Small intestine (tissue), 7 donors: Measurements from ENCODE around the gene SERPINA4. TPM values are rescaled to one million over a fixed set of nuclear protein-coding genes. Genes with fewer than 3 reads are reported as not detected.

Experiments used
- DNase-seq, 2 donors: peaks; one replicate each; pipeline versions ENCODE4 v3.0.0 to v3.0.0-alpha.2; 2013
- FAIRE-seq: peaks from 2 replicates; lab custom pipeline; 2012; peaks lifted over from hg19 to GRCh38; lab: Jason Lieb, UNC
- H3K27ac ChIP-seq, 3 donors: one replicate each; pipeline ENCODE4 v1.5.1; 2013; ENCODE audit warnings: low read length in 2 of 3, mild to moderate bottlenecking in 2 of 3, control low read depth in 1 of 3, inconsistent platforms in 1 of 3, low read depth in 1 of 3, moderate library complexity in 1 of 3
- H3K27me3 ChIP-seq, 3 donors: one replicate each; pipeline ENCODE4 v1.6.1; 2013; ENCODE audit warnings: low read length in 3 of 3, inconsistent platforms in 1 of 3; ENCODE audit not compliant: control insufficient read depth in 3 of 3, insufficient read depth in 3 of 3
- H3K36me3 ChIP-seq, 3 donors: one replicate each; pipeline ENCODE4 v1.6.1; 2013; ENCODE audit warnings: low read length in 3 of 3, inconsistent platforms in 1 of 3, low read depth in 1 of 3, mild to moderate bottlenecking in 1 of 3, moderate library complexity in 1 of 3; ENCODE audit not compliant: control insufficient read depth in 3 of 3, insufficient read depth in 2 of 3
- H3K4me1 ChIP-seq, 3 donors: one replicate each; pipeline ENCODE4 v1.6.1; 2013; ENCODE audit warnings: low read length in 2 of 3, inconsistent platforms in 1 of 3, low read depth in 1 of 3, mild to moderate bottlenecking in 1 of 3, moderate library complexity in 1 of 3; ENCODE audit not compliant: control insufficient read depth in 3 of 3, insufficient read depth in 2 of 3
- H3K4me3 ChIP-seq, 3 donors: one replicate each; pipeline ENCODE4 v1.5.1; 2013; ENCODE audit warnings: low read length in 3 of 3, control low read depth in 1 of 3, inconsistent platforms in 1 of 3, low read depth in 1 of 3, mild to moderate bottlenecking in 1 of 3, moderate library complexity in 1 of 3
- H3K9me3 ChIP-seq, 2 donors: one replicate each; pipeline ENCODE4 v1.6.1; 2013; ENCODE audit warnings: low read depth in 1 of 2, low read length in 1 of 2; ENCODE audit not compliant: control insufficient read depth in 2 of 2, insufficient read depth in 1 of 2
- WGBS, 3 donors: extraction: QIAGEN DNeasy Blood & Tissue Kit; methylation state at CpG; one replicate each; pipeline ENCODE4 v1.1.7; 2013; 5-methylcytosine and 5-hydroxymethylcytosine counted together
- polyA plus RNA-seq, 4 donors: library from polyadenylated mRNA; stranded (reverse) in 3 of 4; unstranded in 1 of 4; fragments of 200-250 nt in 3 of 4; fragments of 120-200 nt in 1 of 4; gene quantifications; one replicate each; pipeline versions ENCODE4 v1.2.1 to v1.2.3, GENCODE V29; 2013
- donor health status: healthy with polysubstance abuse.
- donor health status: control.
- donor health status: control.
- donor health status: Bipolar disorder and iron deficiency.
- donor health status: healthy.

Gene SERPINA4
- polyA plus RNA-seq, 4 donors: 1.2 to 98.2 TPM; not detected in 2

- Histone ChIP-seq H3K27ac (no peak overlapping the region), H3K4me3 (no peak overlapping the region), H3K4me1 (peaks cover 0 to 14% (median 0%) of the 10 kb centered on the region in 3 donors), H3K36me3 (no peaks in the 10 kb centered on the region), H3K27me3 (no peaks in the 10 kb centered on the region), H3K9me3 (peaks cover 0 to 4% of the 10 kb centered on the region in 2 donors)
- DNase-seq: no peak
- WGBS, 3 donors: 70 to 84% (median 73%) methylated on average over 15 of the region's 15 CpGs
- no peak for FAIRE-seq
Observed at GRCh38 chr14:94545131-94545841, 16.0 kb upstream of the SERPINA4 start.

DNA sequence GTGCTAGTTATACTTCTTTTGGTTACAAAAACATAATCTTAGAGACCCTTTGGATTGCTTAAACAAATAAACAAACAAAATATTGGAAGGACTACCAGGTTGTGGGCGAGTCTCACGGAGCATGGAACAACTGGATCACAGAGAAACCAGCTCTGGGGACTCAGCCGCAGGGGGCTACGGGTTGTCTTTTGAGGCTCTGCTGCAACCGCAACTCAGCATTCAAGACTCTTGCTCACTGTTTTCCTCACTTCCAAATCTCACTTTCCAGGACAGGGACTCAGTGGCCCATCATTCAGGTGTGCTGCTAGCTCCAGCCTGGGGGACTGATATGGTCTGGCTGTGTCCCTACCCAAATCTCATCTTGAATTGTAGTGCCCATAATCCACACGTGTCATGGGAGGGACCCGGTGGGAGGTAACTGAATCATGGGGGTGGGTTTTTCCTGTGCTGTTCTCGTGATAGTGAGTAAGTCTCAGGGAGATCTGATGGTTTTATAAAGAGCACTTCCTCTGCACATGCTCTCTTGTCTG lies 14.0 kb upstream of the SERPINA4 start:
- Histone ChIP-seq H3K4me1 (peaks cover 0 to 6% (median 0%) of the 10 kb centered on the region in 3 donors), H3K36me3 (no peaks in the 10 kb centered on the region), H3K9me3 (peaks cover 0 to 4% of the 10 kb centered on the region in 2 donors), H3K4me3 (no peak overlapping the region), H3K27me3 (no peaks in the 10 kb centered on the region), H3K27ac (no peak overlapping the region)
- DNase-seq (no peak), FAIRE-seq (no peak)
- 87 to 91% (median 88%) methylated on average over 8 of the region's 8 CpGs for WGBS, 3 donors

- peaks cover 0 to 6% (median 0%) of the 10 kb centered on the region in 3 donors for H3K4me1 ChIP-seq
- no peaks in the 10 kb centered on the region for H3K36me3 ChIP-seq
- H3K27me3 ChIP-seq: no peaks in the 10 kb centered on the region
- no peak overlapping the region for H3K4me3 ChIP-seq
- FAIRE-seq (no peak), DNase-seq (no peak)
- WGBS, 3 donors: 73 to 77% (median 74%) methylated on average over 4 of the region's 4 CpGs
- no peak overlapping the region for H3K27ac ChIP-seq
- peaks cover 0 to 4% of the 10 kb centered on the region in 2 donors for H3K9me3 ChIP-seq
Observed at GRCh38 chr14:94547726-94548125, 13.5 kb upstream of the SERPINA4 start.

DNA sequence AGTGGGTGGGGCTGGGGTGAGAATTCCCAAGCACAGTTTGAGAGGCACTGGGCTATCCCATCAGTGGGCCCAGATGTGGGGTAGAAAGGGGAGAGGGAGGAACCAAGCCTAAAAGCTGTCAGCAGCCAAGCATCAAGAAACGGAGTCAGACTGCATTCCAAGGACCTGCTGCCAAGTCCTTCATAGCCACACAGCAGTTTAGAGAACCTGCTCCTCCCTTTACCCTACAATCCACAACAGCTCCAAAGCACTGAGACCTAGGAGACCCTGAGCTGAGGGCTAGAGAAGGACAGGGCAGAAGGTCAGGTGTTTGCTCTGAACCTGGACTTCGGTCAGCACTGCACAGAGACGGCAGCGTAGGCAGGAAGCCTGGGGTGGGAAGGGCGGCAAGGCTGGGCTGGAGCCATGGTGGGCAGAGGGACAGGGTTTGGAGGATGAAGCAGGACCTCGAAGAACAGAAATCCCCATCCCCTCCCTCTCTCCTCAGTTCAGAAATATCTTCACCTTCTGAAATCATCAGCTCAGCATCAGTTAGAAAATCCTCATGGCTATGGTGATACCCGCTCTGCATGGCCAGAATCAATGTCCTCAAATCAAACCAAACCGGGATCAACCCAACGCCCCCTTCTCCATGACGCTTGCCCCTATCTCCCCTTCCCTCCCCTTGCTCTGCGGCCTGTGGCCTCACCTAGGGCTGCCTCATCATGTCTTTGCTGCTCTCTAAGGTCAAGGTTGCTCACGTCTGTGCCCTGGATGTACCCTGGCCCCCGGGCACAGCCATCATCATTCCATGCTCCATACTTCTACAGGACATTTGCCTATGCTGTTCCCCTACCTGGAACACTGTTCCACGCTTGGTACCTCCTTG lies 12.9 kb upstream of the SERPINA4 start:
- Histone ChIP-seq H3K4me3 (no peak overlapping the region), H3K27me3 (no peaks in the 10 kb centered on the region), H3K36me3 (no peaks in the 10 kb centered on the region), H3K27ac (no peak overlapping the region), H3K9me3 (peaks cover 0 to 4% of the 10 kb centered on the region in 2 donors), H3K4me1 (peaks cover 0 to 5% (median 0%) of the 10 kb centered on the region in 3 donors)
- no peak for DNase-seq
- WGBS, 3 donors: 72 to 80% (median 73%) methylated on average over 14 of the region's 14 CpGs
- FAIRE-seq: no peak

GRCh38 chr14:94548999-94549985 lies 11.9 kb upstream of the SERPINA4 start:
- DNase-seq (peak; percentile 28 to 68), FAIRE-seq (no peak)
- Histone ChIP-seq H3K9me3 (peaks cover 0 to 4% of the 10 kb centered on the region in 2 donors), H3K27me3 (no peaks in the 10 kb centered on the region), H3K4me1 (no peaks in the 10 kb centered on the region), H3K4me3 (no peak overlapping the region), H3K36me3 (no peaks in the 10 kb centered on the region), H3K27ac (no peak overlapping the region)
- WGBS, 3 donors: 27 to 29% (median 28%) methylated on average over 24 of the region's 24 CpGs

DNA sequence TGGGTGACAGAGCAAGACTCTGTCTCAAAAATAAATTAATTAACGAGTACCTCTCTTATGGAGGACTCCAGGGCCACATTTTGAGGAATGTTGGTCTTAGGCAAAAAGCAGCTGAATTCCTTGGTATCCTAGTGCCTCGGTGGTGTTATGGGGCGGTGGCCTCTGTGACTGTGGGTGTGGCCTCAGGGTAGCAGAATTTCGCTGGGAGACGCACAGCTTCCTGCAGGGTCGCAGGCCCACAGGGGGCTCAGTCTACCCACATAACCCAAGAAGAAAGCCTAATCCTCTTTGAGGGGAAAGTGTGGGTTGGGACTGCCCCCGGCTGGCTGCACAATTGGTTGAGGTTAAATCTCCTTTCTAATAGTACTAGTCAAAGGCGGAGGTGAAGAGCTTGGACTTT lies 11.2 kb upstream of the SERPINA4 start:
- H3K9me3 ChIP-seq: peaks cover 0 to 4% of the 10 kb centered on the region in 2 donors
- FAIRE-seq: no peak
- 72 to 80% (median 74%) methylated on average over 8 of the region's 8 CpGs for WGBS, 3 donors

GRCh38 chr14:94555991-94556390 lies 5.3 kb upstream of the SERPINA4 start:
- no peak for FAIRE-seq
- Histone ChIP-seq H3K36me3 (no peaks in the 10 kb centered on the region), H3K27ac (no peak overlapping the region), H3K4me3 (no peak overlapping the region), H3K4me1 (peaks cover 0 to 9% (median 0%) of the 10 kb centered on the region in 3 donors), H3K27me3 (no peaks in the 10 kb centered on the region), H3K9me3 (peaks cover 0 to 17% of the 10 kb centered on the region in 2 donors)
- 85 to 90% (median 89%) methylated on average over 9 of the region's 9 CpGs for WGBS, 3 donors
- DNase-seq: no peak

More for the DNA sequence above, 11.2 kb upstream of the SERPINA4 start:
- Histone ChIP-seq H3K27ac (no peak overlapping the region), H3K4me3 (no peak overlapping the region), H3K36me3 (no peaks in the 10 kb centered on the region), H3K4me1 (no peaks in the 10 kb centered on the region), H3K27me3 (no peaks in the 10 kb centered on the region)
- no peak for DNase-seq
